Measurements from ENCODE around the gene CDC6. TPM values are rescaled to one million over a fixed set of nuclear protein-coding genes. Genes with fewer than 3 reads are reported as not detected.

The CDC6 gene
- polyA plus RNA-seq, 3 donors: 17.1 to 27.8 (median 25.1) TPM

GRCh38 chr17:40317345-40317873 lies 29.7 kb downstream of the CDC6 start:
- DNase-seq (ENCODE audit: extremely low read depth in 1 of 11, low read depth in 9 of 11, low spot score in 4 of 11): no peak

GRCh38 chr17:40317880-40318829 lies 30.5 kb downstream of the CDC6 start:
- peak in 9 of 11 donors; percentile 89 to 97 (median 93) for DNase-seq (ENCODE audit: extremely low read depth in 1 of 11, low read depth in 9 of 11, low spot score in 4 of 11)

GRCh38 chr17:40318830-40319391 lies 31.2 kb downstream of the CDC6 start:
- no peak for DNase-seq (ENCODE audit: extremely low read depth in 1 of 11, low read depth in 9 of 11, low spot score in 4 of 11)

- no peak for DNase-seq (ENCODE audit: extremely low read depth in 1 of 11, low read depth in 9 of 11, low spot score in 4 of 11)
Observed at GRCh38 chr17:40319651-40320540, 32.2 kb downstream of the CDC6 start.

- no peak for DNase-seq (ENCODE audit: extremely low read depth in 1 of 11, low read depth in 9 of 11, low spot score in 4 of 11)
Observed at GRCh38 chr17:40320756-40321523, 33.3 kb downstream of the CDC6 start.

GRCh38 chr17:40321524-40321929 lies 33.8 kb downstream of the CDC6 start:
- DNase-seq (ENCODE audit: extremely low read depth in 1 of 11, low read depth in 9 of 11, low spot score in 4 of 11): no peak

- no peak for DNase-seq (ENCODE audit: extremely low read depth in 1 of 11, low read depth in 9 of 11, low spot score in 4 of 11)
Observed at GRCh38 chr17:40321961-40322357, 34.3 kb downstream of the CDC6 start.

GRCh38 chr17:40322358-40323315 lies 35.0 kb downstream of the CDC6 start:
- peak in 3 of 11 donors; percentile 75 to 81 (median 78) for DNase-seq (ENCODE audit: extremely low read depth in 1 of 11, low read depth in 9 of 11, low spot score in 4 of 11)

- DNase-seq (ENCODE audit: extremely low read depth in 1 of 11, low read depth in 9 of 11, low spot score in 4 of 11): no peak
Observed at GRCh38 chr17:40323391-40324381, 36.0 kb downstream of the CDC6 start.

- DNase-seq (ENCODE audit: extremely low read depth in 1 of 11, low read depth in 9 of 11, low spot score in 4 of 11): no peak
Observed at GRCh38 chr17:40325156-40326013, 37.7 kb downstream of the CDC6 start.

GRCh38 chr17:40326014-40326831 lies 38.5 kb downstream of the CDC6 start:
- DNase-seq (ENCODE audit: extremely low read depth in 1 of 11, low read depth in 9 of 11, low spot score in 4 of 11): no peak

GRCh38 chr17:40326832-40327199 lies 39.1 kb downstream of the CDC6 start:
- no peak for DNase-seq (ENCODE audit: extremely low read depth in 1 of 11, low read depth in 9 of 11, low spot score in 4 of 11)

GRCh38 chr17:40327244-40327729 lies 39.6 kb downstream of the CDC6 start:
- DNase-seq (ENCODE audit: extremely low read depth in 1 of 11, low read depth in 9 of 11, low spot score in 4 of 11): no peak

- DNase-seq (ENCODE audit: extremely low read depth in 1 of 11, low read depth in 9 of 11, low spot score in 4 of 11): no peak
Observed at GRCh38 chr17:40327735-40328385, 40.2 kb downstream of the CDC6 start.
